ENCODE results near the gene CCDC191.

The CCDC191 gene

GRCh38 chr3:114056130-114057010, at the start of gene CCDC191, which contains the start of gene QTRT2:
Gene CCDC191 (minus strand): TSS chr3:114056526. CDS start chr3:114056466, 60 bp downstream.
Gene QTRT2 (plus strand): TSS chr3:114056737. CDS start chr3:114065258, 8,521 bp downstream.
- DNase-seq, result peak; percentile 91

GRCh38 chr3:114104414-114104813, 48.1 kb upstream of the CCDC191 start:
- DNase-seq, result no peak

- DNase-seq, result no peak
Observed at GRCh38 chr3:114103858-114104257, 47.5 kb upstream of the CCDC191 start.

- no peak for DNase-seq
Observed at GRCh38 chr3:114103181-114103580, 46.9 kb upstream of the CCDC191 start.

GRCh38 chr3:114101101-114101500, 44.8 kb upstream of the CCDC191 start:
- no peak for DNase-seq

GRCh38 chr3:114095796-114096195, 39.5 kb upstream of the CCDC191 start:
- DNase-seq, result no peak

- no peak for DNase-seq
Observed at GRCh38 chr3:114093596-114093995, 37.3 kb upstream of the CCDC191 start.

GRCh38 chr3:114093016-114093380, 36.7 kb upstream of the CCDC191 start:
- no peak for DNase-seq

- DNase-seq, result no peak
Observed at GRCh38 chr3:114092151-114093015, 36.1 kb upstream of the CCDC191 start.

- no peak for DNase-seq
Observed at GRCh38 chr3:114089675-114090074, 33.3 kb upstream of the CCDC191 start.

- no peak for DNase-seq
Observed at GRCh38 chr3:114086356-114086755, 30.0 kb upstream of the CCDC191 start.

GRCh38 chr3:114083112-114083511, 26.8 kb upstream of the CCDC191 start:
- DNase-seq, result no peak

- no peak for DNase-seq
Observed at GRCh38 chr3:114081037-114081436, 24.7 kb upstream of the CCDC191 start.

GRCh38 chr3:114080201-114080600, 23.9 kb upstream of the CCDC191 start:
- no peak for DNase-seq

- no peak for DNase-seq
Observed at GRCh38 chr3:114079761-114080160, 23.4 kb upstream of the CCDC191 start.

- DNase-seq, result no peak
Observed at GRCh38 chr3:114078126-114078525, 21.8 kb upstream of the CCDC191 start.

- DNase-seq, result no peak
Observed at GRCh38 chr3:114076711-114077110, 20.4 kb upstream of the CCDC191 start.

- no peak for DNase-seq
Observed at GRCh38 chr3:114071786-114072185, 15.5 kb upstream of the CCDC191 start.

GRCh38 chr3:114068336-114068735, 12.0 kb upstream of the CCDC191 start:
- no peak for DNase-seq

GRCh38 chr3:114067804-114068203, 11.5 kb upstream of the CCDC191 start:
- no peak for DNase-seq

GRCh38 chr3:114060906-114061655, 4.8 kb upstream of the CCDC191 start:
- no peak for DNase-seq

GRCh38 chr3:114058646-114059045, 2.3 kb upstream of the CCDC191 start:
- no peak for DNase-seq

- DNase-seq, result no peak
Observed at GRCh38 chr3:114057011-114057347, 653 bp upstream of the CCDC191 start.
